ENCODE measurements around the gene GPI.
"Not testable (repeated sequence)": the region's sequence is repeated elsewhere in the genome, so short reads cannot be mapped to it uniquely, and the experiment has no call there.

DNA sequence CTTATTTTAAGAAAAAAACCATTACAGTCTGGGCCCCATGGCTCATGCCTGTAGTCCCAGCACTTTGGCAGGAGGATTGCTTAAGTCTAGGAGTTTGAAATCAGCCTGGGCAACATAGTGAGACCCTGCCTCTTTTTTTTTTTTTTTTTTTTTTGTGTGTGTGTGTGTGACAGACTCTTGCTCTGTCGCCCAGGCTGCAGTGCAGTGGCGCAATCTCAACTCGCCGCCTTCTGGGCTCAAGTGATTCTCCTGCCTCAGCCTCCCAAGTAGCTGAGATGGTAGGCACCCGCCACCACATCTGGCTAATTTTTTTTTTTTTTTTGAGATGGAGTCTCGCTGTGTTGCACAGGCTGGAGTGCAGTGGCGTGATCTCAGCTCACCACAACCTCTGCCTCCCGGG is 34.4 kb upstream of the GPI start:
- TF ChIP-seq, protein P1, sequence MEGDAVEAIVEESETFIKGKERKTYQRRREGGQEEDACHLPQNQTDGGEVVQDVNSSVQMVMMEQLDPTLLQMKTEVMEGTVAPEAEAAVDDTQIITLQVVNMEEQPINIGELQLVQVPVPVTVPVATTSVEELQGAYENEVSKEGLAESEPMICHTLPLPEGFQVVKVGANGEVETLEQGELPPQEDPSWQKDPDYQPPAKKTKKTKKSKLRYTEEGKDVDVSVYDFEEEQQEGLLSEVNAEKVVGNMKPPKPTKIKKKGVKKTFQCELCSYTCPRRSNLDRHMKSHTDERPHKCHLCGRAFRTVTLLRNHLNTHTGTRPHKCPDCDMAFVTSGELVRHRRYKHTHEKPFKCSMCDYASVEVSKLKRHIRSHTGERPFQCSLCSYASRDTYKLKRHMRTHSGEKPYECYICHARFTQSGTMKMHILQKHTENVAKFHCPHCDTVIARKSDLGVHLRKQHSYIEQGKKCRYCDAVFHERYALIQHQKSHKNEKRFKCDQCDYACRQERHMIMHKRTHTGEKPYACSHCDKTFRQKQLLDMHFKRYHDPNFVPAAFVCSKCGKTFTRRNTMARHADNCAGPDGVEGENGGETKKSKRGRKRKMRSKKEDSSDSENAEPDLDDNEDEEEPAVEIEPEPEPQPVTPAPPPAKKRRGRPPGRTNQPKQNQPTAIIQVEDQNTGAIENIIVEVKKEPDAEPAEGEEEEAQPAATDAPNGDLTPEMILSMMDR (IDR thresholded peaks at IDR 0.05; ENCODE audit: low read depth, low read length): not testable (repeated sequence)
- TF ChIP-seq POLR2A (IDR thresholded peaks at IDR 0.05; ENCODE audit: extremely low read depth, insufficient read length); MYC (IDR thresholded peaks at IDR 0.05; ENCODE audit: low read depth, low read length): not testable (repeated sequence)
